Activated T-cell treated with anti-CD3 and anti-CD28 coated beads, Interleukin-2, amount 50 U/mL, for 4 hours (primary cell): ENCODE data around the gene KRTAP21-1. TPM values are rescaled to one million over a fixed set of nuclear protein-coding genes. Genes with fewer than 3 reads are reported as not detected.
"Not testable (repeated sequence)": the region's sequence is repeated elsewhere in the genome, so short reads cannot be mapped to it uniquely, and the experiment has no call there.

Experiments
- ATAC-seq, 2 donors: fragments of 200-7000 bp; cut with Tn5 transposase; one replicate each; pipeline ENCODE4 v1.10.0; 2021
- DNase-seq: peaks from one replicate; pipeline ENCODE4 v3.0.0-alpha.2; 2020
- H3K27me3 Mint-ChIP-seq: one replicate; pipeline ENCODE4 v1.8.0; 2021; ENCODE audit warnings: low read depth, mixed read lengths
- H3K36me3 Mint-ChIP-seq: one replicate; pipeline ENCODE4 v1.8.0; 2022; ENCODE audit warnings: mixed read lengths; ENCODE audit not compliant: insufficient read depth
- H3K4me1 Mint-ChIP-seq: one replicate; pipeline ENCODE4 v1.8.0; 2021; ENCODE audit warnings: low read depth, mixed read lengths
- H3K4me3 Mint-ChIP-seq: one replicate; pipeline ENCODE4 v1.8.0; 2021; ENCODE audit warnings: mild to moderate bottlenecking, moderate library complexity, mixed read lengths
- H3K9me3 Mint-ChIP-seq: one replicate; pipeline ENCODE4 v1.8.0; 2021; ENCODE audit warnings: mixed read lengths
- total RNA-seq, 3 donors: library from RNA; stranded (reverse); gene quantifications; one replicate each; pipeline ENCODE4 v1.2.1, GENCODE V29; 2021

Gene KRTAP21-1
- not detected for total RNA-seq

DNA sequence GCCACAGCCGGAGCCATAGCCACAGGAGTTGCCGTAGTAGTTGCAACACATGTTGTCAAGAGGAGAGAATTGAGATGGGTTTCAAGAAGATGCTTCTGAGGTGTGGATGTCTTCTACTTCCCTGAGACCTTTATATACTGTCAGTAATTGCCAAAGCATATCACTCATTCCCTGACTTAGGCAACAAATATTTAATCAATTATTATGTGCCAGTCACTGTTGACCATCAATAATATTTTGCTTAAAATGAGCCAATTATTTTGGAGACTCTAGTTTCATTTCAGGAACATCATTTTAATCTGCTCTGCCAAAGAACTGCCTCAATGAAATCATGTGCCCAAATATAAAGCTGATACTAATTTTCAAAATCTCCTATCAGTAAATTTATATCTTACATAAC is at the start of gene KRTAP21-1:
TSS of gene KRTAP21-1 (minus strand) at position 101 of the 400 bp plus-strand sequence. CDS start at position 51, 50 bp downstream.
- not testable (repeated sequence) for H3K9me3 Mint-ChIP-seq, H3K4me3 Mint-ChIP-seq, H3K4me1 Mint-ChIP-seq, H3K36me3 Mint-ChIP-seq, H3K27me3 Mint-ChIP-seq, DNase-seq, ATAC-seq

DNA sequence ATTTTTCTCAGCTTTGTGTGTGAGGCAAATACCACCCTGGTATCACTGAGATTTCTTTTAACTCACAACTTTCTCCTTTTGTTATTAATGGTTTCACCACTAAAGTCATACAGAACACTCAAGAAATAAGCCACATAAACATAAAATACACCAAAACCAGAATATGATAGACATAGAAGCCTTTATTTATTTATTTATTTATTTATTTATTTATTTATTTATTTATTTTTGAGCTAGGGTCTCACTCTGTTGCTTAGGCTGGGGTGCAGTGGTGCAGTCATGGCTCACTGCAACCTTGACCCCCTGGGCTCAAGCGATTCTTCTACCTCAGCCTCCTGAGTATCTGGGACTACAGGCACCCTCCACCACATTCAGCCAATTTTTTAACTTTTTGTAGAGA is 45.4 kb upstream of the KRTAP21-1 start:
- DNase-seq (no peak), ATAC-seq (no peak)
- Mint-ChIP-seq H3K4me3 (no peak overlapping the region), H3K36me3 (no peaks in the 10 kb centered on the region), H3K27me3 (peaks cover 5% of the 10 kb centered on the region), H3K9me3 (no peaks in the 10 kb centered on the region), H3K4me1 (no peaks in the 10 kb centered on the region)

DNA sequence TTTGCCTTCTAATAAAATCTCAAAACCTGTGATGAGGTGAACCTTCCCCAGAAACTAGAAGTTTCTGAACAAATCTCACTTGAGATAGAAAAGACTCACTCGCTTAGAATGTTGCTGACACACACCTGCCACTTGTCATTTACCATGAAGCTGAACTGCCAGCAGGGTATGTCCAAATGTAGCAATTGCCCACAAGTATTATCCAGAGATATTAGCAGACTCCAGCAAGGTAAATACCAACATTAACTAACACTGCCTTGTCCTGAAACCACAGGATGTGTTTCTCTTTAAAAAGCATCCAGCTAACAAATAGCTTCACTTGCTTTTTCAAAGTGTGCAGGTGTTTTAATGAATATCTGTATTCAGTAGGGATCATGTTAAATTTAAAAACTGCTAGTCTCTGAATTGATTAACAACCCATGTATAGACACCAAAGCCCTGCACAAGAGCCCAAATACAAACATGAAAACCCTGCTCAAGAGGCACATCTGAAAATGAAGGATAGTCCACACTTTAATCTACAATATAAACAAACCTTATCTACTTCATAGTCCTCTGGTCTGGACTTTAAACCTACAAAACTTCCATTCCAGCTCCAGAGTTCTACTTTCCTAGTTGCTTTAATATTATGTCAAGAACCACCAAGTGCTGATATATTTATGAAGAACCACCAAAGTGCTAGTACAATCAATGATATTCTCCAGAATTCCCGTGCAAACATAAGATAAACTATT is 38.5 kb upstream of the KRTAP21-1 start:
- ATAC-seq, result no peak

GRCh38 chr21:30779249-30779648 is 24.0 kb upstream of the KRTAP21-1 start:
- Mint-ChIP-seq H3K9me3 (no peaks in the 10 kb centered on the region), H3K4me1 (no peaks in the 10 kb centered on the region), H3K4me3 (no peak overlapping the region), H3K36me3 (no peaks in the 10 kb centered on the region), H3K27me3 (peaks cover 19% of the 10 kb centered on the region)
- ATAC-seq, result no peak
- DNase-seq, result no peak

More for the DNA sequence above, 38.5 kb upstream of the KRTAP21-1 start:
- DNase-seq, result no peak
- H3K4me3 Mint-ChIP-seq, result no peak overlapping the region
- no peaks in the 10 kb centered on the region for H3K36me3 Mint-ChIP-seq
- no peaks in the 10 kb centered on the region for H3K4me1 Mint-ChIP-seq
- H3K27me3 Mint-ChIP-seq, result peaks cover 6% of the 10 kb centered on the region
- no peaks in the 10 kb centered on the region for H3K9me3 Mint-ChIP-seq

DNA sequence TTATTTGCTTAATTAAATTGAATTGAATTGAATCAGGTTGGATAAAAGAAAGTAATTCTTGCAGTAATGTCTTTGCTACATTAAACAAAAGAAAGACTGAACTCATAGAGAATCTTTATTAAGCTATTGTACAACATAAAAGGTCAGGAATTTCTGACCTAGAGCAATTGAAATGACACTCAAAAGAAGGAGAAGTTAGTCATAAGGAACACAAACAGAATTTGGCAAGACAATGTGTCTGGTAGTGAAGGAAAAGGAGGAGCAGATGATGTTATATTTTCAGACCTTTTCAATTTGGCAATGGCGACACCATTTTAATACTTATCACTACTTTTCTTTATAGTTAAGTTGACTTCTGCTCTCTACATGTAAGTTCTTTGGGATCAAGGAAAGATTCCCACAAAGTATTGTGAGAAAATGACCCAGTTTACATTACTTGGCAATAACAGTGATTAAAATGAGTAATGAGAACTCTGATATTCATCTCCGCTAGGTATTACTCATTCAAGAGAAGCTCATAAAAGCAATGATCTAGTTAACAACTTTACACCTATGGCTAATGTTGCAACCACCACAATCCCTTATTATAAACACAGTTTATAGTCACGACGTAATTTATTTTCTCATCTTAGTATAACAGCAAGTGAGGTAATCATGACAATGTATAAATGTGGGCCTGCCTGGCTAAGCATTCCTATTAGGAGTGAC is 14.7 kb upstream of the KRTAP21-1 start:
- Mint-ChIP-seq H3K27me3 (peaks cover 5% of the 10 kb centered on the region), H3K4me1 (no peaks in the 10 kb centered on the region), H3K36me3 (no peaks in the 10 kb centered on the region), H3K9me3 (peaks cover 3% of the 10 kb centered on the region), H3K4me3 (no peak overlapping the region)
- DNase-seq (no peak), ATAC-seq (no peak)

DNA sequence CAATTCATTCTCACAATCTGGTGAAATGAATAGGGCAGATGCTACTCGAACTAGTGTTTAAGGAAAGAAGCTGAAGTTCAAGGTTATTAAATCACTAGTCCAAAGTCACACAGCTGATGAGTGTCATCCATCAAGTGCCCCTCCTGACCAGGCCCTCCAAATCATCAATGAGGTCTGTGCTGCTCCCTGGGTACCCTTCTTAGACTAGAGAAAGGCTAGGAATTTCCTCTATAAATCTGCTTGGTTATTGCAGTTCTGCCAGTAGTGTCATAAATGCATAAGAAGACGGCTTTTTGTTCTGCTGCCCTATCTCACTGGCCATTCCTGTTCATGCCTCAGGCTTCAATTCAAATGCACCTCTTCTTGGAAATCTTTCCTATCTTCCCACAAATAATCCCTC is 5.5 kb upstream of the KRTAP21-1 start:
- no peaks in the 10 kb centered on the region for H3K4me1 Mint-ChIP-seq
- H3K9me3 Mint-ChIP-seq, result no peaks in the 10 kb centered on the region
- peaks cover 4% of the 10 kb centered on the region for H3K27me3 Mint-ChIP-seq
- DNase-seq (no peak), ATAC-seq (no peak)
- no peaks in the 10 kb centered on the region for H3K36me3 Mint-ChIP-seq
- H3K4me3 Mint-ChIP-seq, result no peak overlapping the region

DNA sequence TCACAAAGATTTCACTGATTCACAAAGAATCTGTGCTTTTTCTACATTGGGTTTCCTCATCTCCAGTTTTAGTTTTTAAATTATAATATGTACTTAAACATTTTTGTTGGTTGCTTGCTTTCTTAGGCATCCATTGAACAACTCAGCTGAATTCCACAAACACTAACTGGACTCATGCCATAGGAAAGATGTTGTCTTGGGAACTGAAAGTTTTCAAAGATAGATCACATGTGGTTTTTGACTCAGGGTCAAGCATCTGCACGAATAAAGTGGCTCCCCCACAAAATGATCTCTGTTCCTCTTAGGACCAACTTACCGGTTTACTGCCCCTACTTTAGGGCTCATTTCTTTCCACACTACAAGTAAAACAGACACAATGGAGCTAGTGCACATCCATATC is 3.1 kb upstream of the KRTAP21-1 start:
- DNase-seq (no peak), ATAC-seq (no peak)
- H3K36me3 Mint-ChIP-seq, result no peaks in the 10 kb centered on the region
- H3K4me3 Mint-ChIP-seq, result no peak overlapping the region
- peaks cover 4% of the 10 kb centered on the region for H3K27me3 Mint-ChIP-seq
- H3K9me3 Mint-ChIP-seq, result no peaks in the 10 kb centered on the region
- no peaks in the 10 kb centered on the region for H3K4me1 Mint-ChIP-seq

DNA sequence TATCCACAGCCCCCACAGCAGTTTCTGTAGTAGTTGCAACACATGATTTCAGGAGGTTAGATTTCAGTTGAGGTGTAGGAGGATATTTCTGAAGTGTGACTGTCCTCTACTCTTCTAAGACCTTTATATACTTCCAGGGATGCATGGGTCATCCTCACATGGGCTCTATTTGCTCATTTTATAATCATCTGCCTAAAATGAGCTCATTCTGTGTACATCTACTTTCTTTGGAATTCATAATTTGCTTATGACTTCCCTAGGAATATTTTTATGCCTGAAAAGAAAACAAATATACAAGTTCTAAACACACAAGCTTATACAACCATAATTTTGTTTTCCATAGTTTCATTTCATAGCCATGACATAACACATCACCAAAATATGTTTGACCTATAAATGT is 8.1 kb downstream of the KRTAP21-1 start, which contains the start of gene KRTAP21-2:
TSS of gene KRTAP21-2 (minus strand) at position 101 of the 400 bp plus-strand sequence. CDS start at position 44, 57 bp downstream.
- Mint-ChIP-seq H3K4me1 (no peaks in the 10 kb centered on the region), H3K4me3 (no peak within 1 kb of the TSS)

GRCh38 chr21:30740462-30740861 is 14.8 kb downstream of the KRTAP21-1 start:
- Mint-ChIP-seq H3K27me3 (peaks cover 2% of the 10 kb centered on the region), H3K4me3 (no peak overlapping the region), H3K4me1 (no peaks in the 10 kb centered on the region), H3K9me3 (no peaks in the 10 kb centered on the region), H3K36me3 (no peaks in the 10 kb centered on the region)
- ATAC-seq (no peak), DNase-seq (no peak)

More for the DNA sequence above, 8.1 kb downstream of the KRTAP21-1 start, which contains the start of gene KRTAP21-2:
- no peak for DNase-seq
- Mint-ChIP-seq H3K9me3 (peaks cover 7% of the 10 kb centered on the region), H3K27me3 (no peaks in the 10 kb centered on the region), H3K36me3 (no peaks in the 10 kb centered on the region)
- ATAC-seq, result no peak

DNA sequence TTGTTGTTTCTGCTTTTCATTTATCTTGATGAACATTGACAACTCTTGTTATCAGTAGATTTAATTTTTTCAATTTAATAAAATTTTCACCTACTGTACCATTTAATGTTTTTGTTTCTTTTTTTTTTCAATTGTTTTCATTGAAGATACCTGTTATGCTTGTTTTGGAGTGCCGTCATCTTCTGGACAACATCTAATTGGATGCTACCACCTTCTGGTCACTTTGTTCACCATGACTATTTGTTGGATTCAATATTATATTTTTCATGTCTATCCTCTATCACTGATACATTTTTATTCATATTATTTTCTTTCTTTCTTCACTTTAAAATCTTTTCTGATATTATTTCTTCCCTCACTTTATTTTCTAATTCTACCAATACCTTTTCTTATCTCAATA is 22.2 kb downstream of the KRTAP21-1 start:
- H3K4me3 Mint-ChIP-seq, result no peak overlapping the region
- no peaks in the 10 kb centered on the region for H3K27me3 Mint-ChIP-seq
- H3K36me3 Mint-ChIP-seq, result no peaks in the 10 kb centered on the region
- DNase-seq, result no peak
- no peaks in the 10 kb centered on the region for H3K4me1 Mint-ChIP-seq
- H3K9me3 Mint-ChIP-seq, result no peaks in the 10 kb centered on the region
- ATAC-seq, result no peak

GRCh38 chr21:30726726-30727125 is 28.5 kb downstream of the KRTAP21-1 start:
- no peak overlapping the region for H3K4me3 Mint-ChIP-seq
- no peaks in the 10 kb centered on the region for H3K4me1 Mint-ChIP-seq
- no peaks in the 10 kb centered on the region for H3K27me3 Mint-ChIP-seq
- DNase-seq, result no peak
- H3K9me3 Mint-ChIP-seq, result peaks cover 4% of the 10 kb centered on the region
- H3K36me3 Mint-ChIP-seq, result no peaks in the 10 kb centered on the region
- no peak for ATAC-seq

DNA sequence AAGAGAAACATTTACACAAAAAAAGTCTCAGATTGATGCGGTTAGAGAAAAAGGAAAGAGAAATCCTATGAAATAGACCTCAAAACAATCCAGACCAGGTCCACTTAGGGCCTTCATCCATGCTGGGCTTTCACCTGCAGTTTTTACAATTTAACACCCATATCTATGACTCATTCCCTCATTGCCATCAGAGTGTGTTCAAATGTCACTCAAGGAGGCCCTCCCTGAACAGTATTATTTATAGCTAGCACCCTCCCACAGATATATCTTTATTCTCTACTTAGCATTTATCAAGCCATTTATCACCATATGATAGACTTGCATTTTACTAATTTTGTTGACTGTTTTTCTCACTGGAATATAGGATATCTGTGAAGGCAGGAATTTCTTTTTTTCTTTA is 35.8 kb downstream of the KRTAP21-1 start:
- H3K36me3 Mint-ChIP-seq, result no peaks in the 10 kb centered on the region
- no peak overlapping the region for H3K4me3 Mint-ChIP-seq
- peaks cover 5% of the 10 kb centered on the region for H3K9me3 Mint-ChIP-seq
- no peak for DNase-seq
- peak in 1 of 2 donors; percentile 49 for ATAC-seq
- H3K4me1 Mint-ChIP-seq, result peaks cover 22% of the 10 kb centered on the region
- H3K27me3 Mint-ChIP-seq, result no peaks in the 10 kb centered on the region

DNA sequence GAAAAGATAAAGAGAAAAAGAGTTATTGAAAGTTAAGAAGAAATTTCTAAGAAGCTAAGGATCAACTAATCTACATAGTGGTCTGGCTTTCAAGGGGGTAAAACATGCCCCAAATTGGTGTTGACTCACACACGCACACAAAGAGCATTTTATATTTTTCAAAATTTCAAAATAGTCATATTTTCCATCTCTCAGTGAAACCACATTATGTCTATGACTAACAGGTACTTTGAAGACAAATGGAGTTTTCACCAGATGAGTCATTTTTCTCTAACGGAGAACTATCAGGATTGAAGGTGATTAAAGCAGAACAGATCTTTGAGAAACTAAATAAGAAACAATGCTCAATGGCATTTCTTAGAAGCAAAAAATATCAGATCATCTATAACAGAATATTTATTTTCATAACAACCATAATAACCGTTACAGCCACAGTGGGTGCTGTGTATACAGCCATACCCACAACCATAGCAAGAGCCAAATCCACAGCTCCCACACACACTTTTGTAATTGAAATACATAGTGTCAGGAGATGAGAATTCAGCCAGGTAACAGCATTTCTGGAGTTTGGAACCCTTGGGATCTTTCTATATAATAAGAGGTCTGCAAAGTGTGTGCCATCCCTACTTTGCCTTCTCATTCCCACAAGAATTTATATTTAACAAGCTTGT is 36.9 kb downstream of the KRTAP21-1 start, which contains the start of gene KRTAP21-3:
TSS of gene KRTAP21-3 (minus strand) at position 539 of the 671 bp plus-strand sequence. CDS start at position 521, 18 bp downstream.
- peaks cover 22% of the 10 kb centered on the region for H3K4me1 Mint-ChIP-seq
- no peak within 1 kb of the TSS for H3K4me3 Mint-ChIP-seq
- no peaks in the 10 kb centered on the region for H3K36me3 Mint-ChIP-seq
- H3K9me3 Mint-ChIP-seq, result peaks cover 5% of the 10 kb centered on the region
- H3K27me3 Mint-ChIP-seq, result no peaks in the 10 kb centered on the region
- DNase-seq, result no peak
- peak; percentile 86 to 88 for ATAC-seq

GRCh38 chr21:30717105-30717504 is 38.1 kb downstream of the KRTAP21-1 start:
- Mint-ChIP-seq H3K27me3 (no peaks in the 10 kb centered on the region), H3K4me3 (no peak overlapping the region), H3K36me3 (no peaks in the 10 kb centered on the region), H3K4me1 (peaks cover 22% of the 10 kb centered on the region), H3K9me3 (peaks cover 5% of the 10 kb centered on the region)
- DNase-seq, result no peak
- no peak for ATAC-seq
